ENCODE measurements around the gene CD36. TPM values are rescaled to one million over a fixed set of nuclear protein-coding genes. Genes with fewer than 3 reads are reported as not detected.

The CD36 gene
- total RNA-seq, 1 experiment from 2014 or later = 1.4 TPM

DNA sequence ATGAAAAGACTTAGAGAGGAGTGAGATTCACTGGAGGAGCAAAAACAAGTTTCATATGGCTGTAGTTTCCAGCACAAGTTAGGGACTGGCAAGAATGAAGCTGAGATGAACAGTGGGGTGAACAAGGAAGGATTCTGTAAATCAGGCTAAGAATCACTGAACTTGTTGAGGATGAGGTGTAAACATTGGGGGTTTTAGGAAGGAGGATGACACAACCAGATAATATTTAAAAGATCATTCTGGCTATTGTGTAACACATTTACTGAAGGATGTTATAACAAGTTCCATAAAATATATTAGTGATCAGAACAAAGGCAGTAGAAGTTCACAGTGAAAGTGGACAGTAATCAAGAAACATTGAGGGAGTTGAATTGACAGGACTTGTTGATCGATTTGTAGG is 68.9 kb downstream of the CD36 start:
- POLR2A ChIA-PET = interaction anchor here (0.7 kb wide), 1 partner anchor 704 kb away, joined by 5 read pairs; no protein-coding TSS in a partner anchor
- H3K27ac Mint-ChIP-seq = no peak overlapping the region
- CTCF ChIA-PET = no interaction called here
- H3K27me3 Mint-ChIP-seq (ENCODE audit: low read depth) = no peaks in the 10 kb centered on the region
- no peak for ATAC-seq
- H3K36me3 Mint-ChIP-seq = 0 out of 2 replicates have a peak, but pooled peaks cover 2% of the 10 kb centered on the region
- no peak overlapping the region for H3K4me3 Mint-ChIP-seq
- peaks cover 7% of the 10 kb centered on the region; the same call in 1 of the 2 replicates for H3K9me3 Mint-ChIP-seq
- no peak for DNase-seq (ENCODE audit: low spot score)
- H3K4me1 Mint-ChIP-seq = peaks cover 11% of the 10 kb centered on the region
- no peak for TF ChIP-seq RORB (CRISPR knock-in tag; IDR thresholded peaks at IDR 0.05)
- no peak for TF ChIP-seq MLX (CRISPR knock-in tag; IDR thresholded peaks at IDR 0.05)
- TF ChIP-seq JAZF1 (CRISPR knock-in tag; IDR thresholded peaks at IDR 0.05) = no peak
- TF ChIP-seq ELF4 (CRISPR knock-in tag; IDR thresholded peaks at IDR 0.05; ENCODE audit: low read depth) = no peak
- TF ChIP-seq, protein P1, sequence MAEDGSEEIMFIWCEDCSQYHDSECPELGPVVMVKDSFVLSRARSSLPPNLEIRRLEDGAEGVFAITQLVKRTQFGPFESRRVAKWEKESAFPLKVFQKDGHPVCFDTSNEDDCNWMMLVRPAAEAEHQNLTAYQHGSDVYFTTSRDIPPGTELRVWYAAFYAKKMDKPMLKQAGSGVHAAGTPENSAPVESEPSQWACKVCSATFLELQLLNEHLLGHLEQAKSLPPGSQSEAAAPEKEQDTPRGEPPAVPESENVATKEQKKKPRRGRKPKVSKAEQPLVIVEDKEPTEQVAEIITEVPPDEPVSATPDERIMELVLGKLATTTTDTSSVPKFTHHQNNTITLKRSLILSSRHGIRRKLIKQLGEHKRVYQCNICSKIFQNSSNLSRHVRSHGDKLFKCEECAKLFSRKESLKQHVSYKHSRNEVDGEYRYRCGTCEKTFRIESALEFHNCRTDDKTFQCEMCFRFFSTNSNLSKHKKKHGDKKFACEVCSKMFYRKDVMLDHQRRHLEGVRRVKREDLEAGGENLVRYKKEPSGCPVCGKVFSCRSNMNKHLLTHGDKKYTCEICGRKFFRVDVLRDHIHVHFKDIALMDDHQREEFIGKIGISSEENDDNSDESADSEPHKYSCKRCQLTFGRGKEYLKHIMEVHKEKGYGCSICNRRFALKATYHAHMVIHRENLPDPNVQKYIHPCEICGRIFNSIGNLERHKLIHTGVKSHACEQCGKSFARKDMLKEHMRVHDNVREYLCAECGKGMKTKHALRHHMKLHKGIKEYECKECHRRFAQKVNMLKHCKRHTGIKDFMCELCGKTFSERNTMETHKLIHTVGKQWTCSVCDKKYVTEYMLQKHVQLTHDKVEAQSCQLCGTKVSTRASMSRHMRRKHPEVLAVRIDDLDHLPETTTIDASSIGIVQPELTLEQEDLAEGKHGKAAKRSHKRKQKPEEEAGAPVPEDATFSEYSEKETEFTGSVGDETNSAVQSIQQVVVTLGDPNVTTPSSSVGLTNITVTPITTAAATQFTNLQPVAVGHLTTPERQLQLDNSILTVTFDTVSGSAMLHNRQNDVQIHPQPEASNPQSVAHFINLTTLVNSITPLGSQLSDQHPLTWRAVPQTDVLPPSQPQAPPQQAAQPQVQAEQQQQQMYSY (CRISPR knock-in tag; IDR thresholded peaks at IDR 0.05) = no peak
- no peak for TF ChIP-seq NFYB (CRISPR knock-in tag; conservative IDR thresholded peaks at IDR 0.05; ENCODE audit: low read depth)
- no peak for TF ChIP-seq ZNF396 (CRISPR knock-in tag; IDR thresholded peaks at IDR 0.05; ENCODE audit: borderline replicate concordance)
- TF ChIP-seq ATF2 (CRISPR knock-in tag; IDR thresholded peaks at IDR 0.05; ENCODE audit: borderline replicate concordance, low read depth) = no peak
- TF ChIP-seq GRHL2 (CRISPR knock-in tag; IDR thresholded peaks at IDR 0.05; ENCODE audit: insufficient replicate concordance, severe bottlenecking) = no peak
- TF ChIP-seq PRRX2 (CRISPR knock-in tag; IDR thresholded peaks at IDR 0.05) = no peak
- TF ChIP-seq, protein P2, sequence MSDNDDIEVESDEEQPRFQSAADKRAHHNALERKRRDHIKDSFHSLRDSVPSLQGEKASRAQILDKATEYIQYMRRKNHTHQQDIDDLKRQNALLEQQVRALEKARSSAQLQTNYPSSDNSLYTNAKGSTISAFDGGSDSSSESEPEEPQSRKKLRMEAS (CRISPR knock-in tag; IDR thresholded peaks at IDR 0.05) = no peak
- no peak for TF ChIP-seq NFATC4 (CRISPR knock-in tag; IDR thresholded peaks at IDR 0.05)
- no peak for TF ChIP-seq ETV6 (CRISPR knock-in tag; IDR thresholded peaks at IDR 0.05)
- no peak for TF ChIP-seq GTF2I (CRISPR knock-in tag; conservative IDR thresholded peaks at IDR 0.05)
- TF ChIP-seq CDX4 (CRISPR knock-in tag; IDR thresholded peaks at IDR 0.05; ENCODE audit: borderline replicate concordance) = no peak
- TF ChIP-seq NR3C1 (CRISPR knock-in tag; conservative IDR thresholded peaks at IDR 0.05; ENCODE audit: low read depth) = no peak

- CTCF ChIA-PET = no interaction called here
- POLR2A ChIA-PET = no interaction called here
- peaks cover 12% of the 10 kb centered on the region for H3K9me3 Mint-ChIP-seq
- no peak overlapping the region for H3K27ac Mint-ChIP-seq
- peaks cover 7% of the 10 kb centered on the region for H3K36me3 Mint-ChIP-seq
- ATAC-seq (no peak), DNase-seq (ENCODE audit: low spot score) (no peak)
- peaks cover 3% of the 10 kb centered on the region; the same call in 1 of the 2 replicates for H3K27me3 Mint-ChIP-seq (ENCODE audit: low read depth)
- no peak overlapping the region for H3K4me3 Mint-ChIP-seq
- peaks cover 16% of the 10 kb centered on the region for H3K4me1 Mint-ChIP-seq
- TF ChIP-seq TEAD1 (CRISPR knock-in tag; IDR thresholded peaks at IDR 0.05) = no peak
- TF ChIP-seq FOXP4 (CRISPR knock-in tag; IDR thresholded peaks at IDR 0.05) = no peak
- TF ChIP-seq ATF2 (CRISPR knock-in tag; IDR thresholded peaks at IDR 0.05; ENCODE audit: borderline replicate concordance, low read depth) = no peak
- TF ChIP-seq ZMAT4 (CRISPR knock-in tag; IDR thresholded peaks at IDR 0.05) = no peak
- TF ChIP-seq, protein P3, sequence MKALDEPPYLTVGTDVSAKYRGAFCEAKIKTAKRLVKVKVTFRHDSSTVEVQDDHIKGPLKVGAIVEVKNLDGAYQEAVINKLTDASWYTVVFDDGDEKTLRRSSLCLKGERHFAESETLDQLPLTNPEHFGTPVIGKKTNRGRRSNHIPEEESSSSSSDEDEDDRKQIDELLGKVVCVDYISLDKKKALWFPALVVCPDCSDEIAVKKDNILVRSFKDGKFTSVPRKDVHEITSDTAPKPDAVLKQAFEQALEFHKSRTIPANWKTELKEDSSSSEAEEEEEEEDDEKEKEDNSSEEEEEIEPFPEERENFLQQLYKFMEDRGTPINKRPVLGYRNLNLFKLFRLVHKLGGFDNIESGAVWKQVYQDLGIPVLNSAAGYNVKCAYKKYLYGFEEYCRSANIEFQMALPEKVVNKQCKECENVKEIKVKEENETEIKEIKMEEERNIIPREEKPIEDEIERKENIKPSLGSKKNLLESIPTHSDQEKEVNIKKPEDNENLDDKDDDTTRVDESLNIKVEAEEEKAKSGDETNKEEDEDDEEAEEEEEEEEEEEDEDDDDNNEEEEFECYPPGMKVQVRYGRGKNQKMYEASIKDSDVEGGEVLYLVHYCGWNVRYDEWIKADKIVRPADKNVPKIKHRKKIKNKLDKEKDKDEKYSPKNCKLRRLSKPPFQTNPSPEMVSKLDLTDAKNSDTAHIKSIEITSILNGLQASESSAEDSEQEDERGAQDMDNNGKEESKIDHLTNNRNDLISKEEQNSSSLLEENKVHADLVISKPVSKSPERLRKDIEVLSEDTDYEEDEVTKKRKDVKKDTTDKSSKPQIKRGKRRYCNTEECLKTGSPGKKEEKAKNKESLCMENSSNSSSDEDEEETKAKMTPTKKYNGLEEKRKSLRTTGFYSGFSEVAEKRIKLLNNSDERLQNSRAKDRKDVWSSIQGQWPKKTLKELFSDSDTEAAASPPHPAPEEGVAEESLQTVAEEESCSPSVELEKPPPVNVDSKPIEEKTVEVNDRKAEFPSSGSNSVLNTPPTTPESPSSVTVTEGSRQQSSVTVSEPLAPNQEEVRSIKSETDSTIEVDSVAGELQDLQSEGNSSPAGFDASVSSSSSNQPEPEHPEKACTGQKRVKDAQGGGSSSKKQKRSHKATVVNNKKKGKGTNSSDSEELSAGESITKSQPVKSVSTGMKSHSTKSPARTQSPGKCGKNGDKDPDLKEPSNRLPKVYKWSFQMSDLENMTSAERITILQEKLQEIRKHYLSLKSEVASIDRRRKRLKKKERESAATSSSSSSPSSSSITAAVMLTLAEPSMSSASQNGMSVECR (CRISPR knock-in tag; IDR thresholded peaks at IDR 0.05; ENCODE audit: borderline replicate concordance) = no peak
These were observed 69.7 kb downstream of the CD36 start for GRCh38 chr7:80708123-80708522.

All from WTC11 (cell line).